CD14-positive monocyte (primary cell): ENCODE results near the gene OFD1. TPM values are rescaled to one million over a fixed set of nuclear protein-coding genes. Genes with fewer than 3 reads are reported as not detected.

ENCODE experiments used
- DNase-seq, 3 donors: peaks; one replicate each; pipeline ENCODE4 v3.0.0-alpha.2; 2011 to 2022
- H2AFZ ChIP-seq: 2 replicates; pipeline ENCODE4 v1.6.0; 2012; ENCODE audit warnings: mild to moderate bottlenecking, low read depth, low read length, inconsistent platforms; ENCODE audit not compliant: insufficient read depth, poor library complexity, severe bottlenecking
- H3K27ac ChIP-seq, 2 donors: 1 replicate in 1 of 2; 2 replicates in 1 of 2; pipeline ENCODE4 v1.5.1; 2012 to 2013; ENCODE audit warnings: low read length in 2 of 2, control low read depth in 1 of 2, inconsistent platforms in 1 of 2, low read depth in 1 of 2, mild to moderate bottlenecking in 1 of 2
- H3K27me3 ChIP-seq, 2 donors: one replicate each; pipeline versions ENCODE4 v1.6.0 to v1.6.1; 2011 to 2013; ENCODE audit warnings: low read length in 2 of 2; ENCODE audit not compliant: control insufficient read depth in 2 of 2, insufficient read depth in 2 of 2
- H3K36me3 ChIP-seq, 2 donors: replicated peaks in 1 of 2; 1 replicate in 1 of 2; 2 replicates in 1 of 2; pipeline versions ENCODE4 v1.5.1 to v1.6.1; 2012 to 2013; ENCODE audit warnings: low read length in 2 of 2, control low read depth in 1 of 2, inconsistent platforms in 1 of 2, mild to moderate bottlenecking in 1 of 2; ENCODE audit not compliant: insufficient read depth in 2 of 2, control insufficient read depth in 1 of 2
- H3K4me1 ChIP-seq, 2 donors: 1 replicate in 1 of 2; 2 replicates in 1 of 2; pipeline versions ENCODE4 v1.5.1 to v1.6.1; 2012 to 2013; ENCODE audit warnings: low read length in 2 of 2, control low read depth in 1 of 2, inconsistent platforms in 1 of 2, mild to moderate bottlenecking in 1 of 2, moderate library complexity in 1 of 2; ENCODE audit not compliant: insufficient read depth in 2 of 2, control insufficient read depth in 1 of 2
- H3K4me2 ChIP-seq: replicated peaks from 2 replicates; pipeline ENCODE3; 2012; ENCODE audit warnings: low read length, moderate library complexity, mild to moderate bottlenecking; ENCODE audit not compliant: poor library complexity, severe bottlenecking; ENCODE audit errors: extremely low read depth
- H3K4me3 ChIP-seq, 3 experiments: fragments of 200-600 bp in 1 of 3; sonication (generic) in 1 of 3; replicated peaks in 1 of 3; 1 replicate in 2 of 3; 2 replicates in 1 of 3; pipeline ENCODE4 v1.5.1; 2011 to 2013; ENCODE audit warnings: low read length in 3 of 3, mild to moderate bottlenecking in 3 of 3, control low read depth in 2 of 3, low read depth in 2 of 3, inconsistent platforms in 1 of 3, moderate library complexity in 1 of 3
- H3K79me2 ChIP-seq: 2 replicates; pipeline ENCODE4 v1.6.0; 2012; ENCODE audit warnings: mild to moderate bottlenecking, control low read depth, inconsistent platforms, low read length, moderate library complexity; ENCODE audit not compliant: insufficient read depth
- H3K9ac ChIP-seq: 2 replicates; pipeline ENCODE4 v1.6.0; 2017; ENCODE audit warnings: low read length, mild to moderate bottlenecking; ENCODE audit not compliant: insufficient read depth, poor library complexity, severe bottlenecking
- H3K9me3 ChIP-seq, 2 donors: replicated peaks in 1 of 2; 1 replicate in 1 of 2; 2 replicates in 1 of 2; pipeline versions ENCODE4 v1.5.1 to v1.6.1; 2012 to 2013; ENCODE audit warnings: low read length in 2 of 2, control low read depth in 1 of 2; ENCODE audit not compliant: control insufficient read depth in 1 of 2, insufficient read depth in 1 of 2
- H4K20me1 ChIP-seq: 2 replicates; pipeline ENCODE4 v1.6.0; 2012; ENCODE audit warnings: mild to moderate bottlenecking, low read length, control low read depth, moderate library complexity; ENCODE audit not compliant: insufficient read depth
- H3K27ac Mint-ChIP-seq, 7 donors: one replicate each; pipeline ENCODE4 v1.8.0; 2020; ENCODE audit warnings: mild to moderate bottlenecking in 7 of 7, mixed read lengths in 7 of 7, moderate library complexity in 6 of 7, inconsistent platforms in 2 of 7
- H3K27me3 Mint-ChIP-seq, 3 donors: one replicate each; pipeline ENCODE4 v1.8.0; 2021 to 2022; ENCODE audit warnings: low read depth in 3 of 3, mild to moderate bottlenecking in 3 of 3, mixed read lengths in 3 of 3, moderate library complexity in 3 of 3, inconsistent platforms in 1 of 3
- H3K36me3 Mint-ChIP-seq, 2 donors: one replicate each; pipeline ENCODE4 v1.8.0; 2020; ENCODE audit warnings: mixed read lengths in 2 of 2, inconsistent platforms in 1 of 2, mild to moderate bottlenecking in 1 of 2
- H3K4me1 Mint-ChIP-seq: one replicate; pipeline ENCODE4 v1.8.0; 2020; ENCODE audit warnings: mild to moderate bottlenecking, mixed read lengths
- H3K4me3 Mint-ChIP-seq, 2 donors: one replicate each; pipeline ENCODE4 v1.8.0; 2020; ENCODE audit warnings: mild to moderate bottlenecking in 2 of 2, mixed read lengths in 2 of 2, moderate library complexity in 1 of 2
- H3K9me3 Mint-ChIP-seq, 7 donors: one replicate each; pipeline ENCODE4 v1.8.0; 2020 to 2022; ENCODE audit warnings: mixed read lengths in 7 of 7, mild to moderate bottlenecking in 6 of 7, moderate library complexity in 6 of 7, inconsistent platforms in 2 of 7
- CTCF ChIP-seq: fragments of 200-600 bp; IDR thresholded peaks from one replicate; pipeline ENCODE4 v1.8.0; 2022; ENCODE audit warnings: antibody characterized with exemption, mild to moderate bottlenecking
- WGBS: methylation state at CpG from one replicate; pipeline ENCODE4 v1.1.5; 2013; ENCODE audit warnings: missing lambda C conversion rate; ENCODE audit not compliant: insufficient coverage; 5-methylcytosine and 5-hydroxymethylcytosine counted together
- intact Hi-C, 2 donors: fragments of 100-400 bp; cut with micrococcal nuclease; formaldehyde crosslinking; loops; one replicate each; pipeline versions ENCODE4 v1.15.0 to v1.15.1; 2023
- polyA plus RNA-seq, 3 donors: library from polyadenylated mRNA; depleted of rRNA in 1 of 3; unstranded in 2 of 3; stranded (reverse) in 1 of 3; fragments of 300-500 nt in 2 of 3; fragments of >200 nt in 1 of 3; fragmentation: Illumina TruSeq in 2 of 3; gene quantifications; 1 replicate in 2 of 3; 2 replicates in 1 of 3; pipeline ENCODE4 v1.2.3, GENCODE V29; 2012 to 2021

OFD1 gene
- polyA plus RNA-seq, 3 donors = 2.4 to 10.2 (median 2.9) TPM

- Histone ChIP-seq H3K4me2 (no peak overlapping the region), H4K20me1 (no peaks in the 10 kb centered on the region), H3K9me3 (no peaks in the 10 kb centered on the region), H3K4me3 (no peak overlapping the region), H2AFZ (no peak overlapping the region), H3K9ac (no peak overlapping the region), H3K4me1 (no peaks in the 10 kb centered on the region), H3K36me3 (no peaks in the 10 kb centered on the region), H3K79me2 (no peaks in the 10 kb centered on the region), H3K27ac (no peak overlapping the region), H3K27me3 (peaks cover 0 to 4% of the 10 kb centered on the region in 2 donors)
- intact Hi-C loops = no loop called here
- no peaks in the 10 kb centered on the region for H3K4me1 Mint-ChIP-seq
- no peak for DNase-seq
- H3K36me3 Mint-ChIP-seq = no peaks in the 10 kb centered on the region
- no CpG with 5 or more reads among the region's 4 CpGs for WGBS
- peaks cover 0 to 3% (median 0%) of the 10 kb centered on the region in 7 donors for H3K9me3 Mint-ChIP-seq
- peaks cover 0 to 9% (median 1%) of the 10 kb centered on the region in 3 donors for H3K27me3 Mint-ChIP-seq
- H3K4me3 Mint-ChIP-seq = no peak overlapping the region
- no peak overlapping the region for H3K27ac Mint-ChIP-seq
- TF ChIP-seq CTCF = no peak
These were observed 73.7 kb downstream of the OFD1 start for GRCh38 chrX:13808293-13808692.

- intact Hi-C loops = no loop called here
These were observed 74.3 kb downstream of the OFD1 start for GRCh38 chrX:13808865-13809264.

More at GRCh38 chrX:13808865-13809264, 74.3 kb downstream of the OFD1 start:
- Histone ChIP-seq H4K20me1 (no peaks in the 10 kb centered on the region), H3K4me3 (no peak overlapping the region), H3K4me1 (no peaks in the 10 kb centered on the region), H3K79me2 (no peaks in the 10 kb centered on the region), H3K9ac (no peak overlapping the region), H2AFZ (no peak overlapping the region), H3K4me2 (no peak overlapping the region), H3K27ac (no peak overlapping the region), H3K27me3 (peaks cover 0 to 4% of the 10 kb centered on the region in 2 donors), H3K9me3 (no peaks in the 10 kb centered on the region), H3K36me3 (no peaks in the 10 kb centered on the region)
- Mint-ChIP-seq H3K4me1 (no peaks in the 10 kb centered on the region), H3K27me3 (peaks cover 0 to 9% (median 1%) of the 10 kb centered on the region in 3 donors), H3K4me3 (no peak overlapping the region), H3K9me3 (peaks cover 0 to 2% (median 0%) of the 10 kb centered on the region in 7 donors), H3K36me3 (no peaks in the 10 kb centered on the region), H3K27ac (no peak overlapping the region)
- no peak for TF ChIP-seq CTCF
- DNase-seq = no peak
